Stimulated activated CD4-positive, alpha-beta T cell treated with anti-CD3 and anti-CD28 coated beads, Interleukin-1b, Interleukin-23, amount 100 ng/mL, for 1 hour (primary cell): ENCODE data around the gene ANKRD63.

Experiments
- DNase-seq, 2 donors: peaks; one replicate each; pipeline ENCODE4 v3.0.0-alpha.2; 2020; ENCODE audit warnings: low read depth in 2 of 2

Gene ANKRD63

GRCh38 chr15:40243126-40243810, 39.6 kb downstream of the ANKRD63 start:
- DNase-seq: no peak

GRCh38 chr15:40242601-40243000, 40.3 kb downstream of the ANKRD63 start:
- no peak for DNase-seq

GRCh38 chr15:40242213-40242599, 40.7 kb downstream of the ANKRD63 start:
- no peak for DNase-seq

GRCh38 chr15:40241269-40242212, 41.3 kb downstream of the ANKRD63 start:
- no peak for DNase-seq

GRCh38 chr15:40240619-40241221, 42.1 kb downstream of the ANKRD63 start:
- DNase-seq: no peak

GRCh38 chr15:40239693-40240618, 42.9 kb downstream of the ANKRD63 start:
- no peak for DNase-seq

GRCh38 chr15:40239404-40239692, 43.5 kb downstream of the ANKRD63 start:
- DNase-seq: no peak

GRCh38 chr15:40238532-40239403, 44.1 kb downstream of the ANKRD63 start, which contains the start of gene PAK6:
TSS of gene PAK6 (plus strand) at chr15:40239063. CDS start at chr15:40264786, 25,723 bp downstream.
- DNase-seq: peak in 1 of 2 donors; percentile 12

GRCh38 chr15:40235201-40235885, 47.5 kb downstream of the ANKRD63 start:
- DNase-seq: no peak

- DNase-seq: no peak
Observed at GRCh38 chr15:40234783-40235182, 48.1 kb downstream of the ANKRD63 start.

GRCh38 chr15:40233727-40234577, 48.9 kb downstream of the ANKRD63 start:
- DNase-seq: no peak

- DNase-seq: no peak
Observed at GRCh38 chr15:40232625-40233070, 50.2 kb downstream of the ANKRD63 start.
